ENCODE results near the gene CCR7. TPM values are rescaled to one million over a fixed set of nuclear protein-coding genes. Genes with fewer than 3 reads are reported as not detected.

CCR7 gene
- total and polyA plus RNA-seq, 2 of the 4 experiments (the other 2 are of a cell fraction), result 0.14 to 0.36 TPM

DNA sequence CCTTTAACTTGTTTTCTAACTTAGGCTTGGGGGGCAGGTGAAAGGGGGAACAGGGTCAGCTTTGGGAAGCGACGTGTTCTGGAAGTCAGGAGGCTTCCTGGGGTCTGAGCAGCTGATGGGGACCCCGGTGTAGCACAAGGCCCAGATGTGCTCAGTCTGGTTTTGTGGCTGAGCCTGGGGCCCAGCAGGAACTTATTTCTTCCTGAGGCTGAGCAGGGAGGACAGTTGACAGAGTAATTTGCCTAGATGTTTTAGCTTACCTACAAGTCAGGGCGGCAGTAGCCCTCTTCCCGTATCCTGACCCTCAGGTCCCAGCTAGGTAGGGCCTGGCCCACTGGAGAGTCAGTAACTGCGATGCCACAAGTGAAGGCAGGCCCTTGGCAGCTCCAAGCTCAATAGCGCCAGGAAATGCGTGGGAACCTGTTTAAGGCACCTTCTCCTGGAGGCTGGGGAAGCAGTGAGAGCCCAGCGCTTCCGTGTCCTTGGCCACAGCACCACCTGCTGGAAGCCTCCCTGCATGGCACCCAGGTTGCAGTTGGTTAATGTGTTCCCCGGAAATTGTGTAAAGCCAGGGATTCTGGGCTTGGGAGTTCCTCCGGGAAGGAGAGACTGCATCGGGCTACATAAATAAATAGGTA is 5.2 kb downstream of the CCR7 start:
- Histone ChIP-seq H2BK120ac (ENCODE audit: low read depth, low read length) (peak overlapping the region; percentile 90), H3K4me2 (ENCODE audit: low read depth, low read length) (peak overlapping the region; percentile 12; the same call in 1 of the 2 replicates), H4K20me1 (ENCODE audit: insufficient read depth, low read length) (no peaks in the 10 kb centered on the region), H3K9me1 (ENCODE audit: insufficient read depth, low read length) (no peaks in the 10 kb centered on the region), H2AK5ac (ENCODE audit: low read depth, low read length) (peak overlapping the region; percentile 94), H3K9ac (ENCODE audit: low read depth, low read length) (peak overlapping the region; percentile 51), H3K79me1 (ENCODE audit: low read depth in 1 of 2, low read length in 2 of 2) (no peaks in the 10 kb centered on the region; a peak in 1 of 4 replicates), H3K27ac (ENCODE audit: insufficient read depth, low read length) (peak overlapping the region; percentile 69), H3K56ac (ENCODE audit: extremely low read depth, insufficient read depth, low read length) (no peak overlapping the region), H2BK20ac (ENCODE audit: low read depth, low read length) (peak overlapping the region; percentile 91), H3K4me3 (ENCODE audit: insufficient read depth, low read depth, low read length) (no peak overlapping the region), H3K23ac (ENCODE audit: low read depth, low read length) (peak overlapping the region; percentile 13; the same call in 1 of the 2 replicates), H3K9me3 (ENCODE audit: control insufficient read depth, insufficient read depth, low read length) (no peaks in the 10 kb centered on the region), H2BK5ac (ENCODE audit: low read depth, low read length, poor library complexity, severe bottlenecking) (peak overlapping the region; percentile 83), H3K18ac (ENCODE audit: low read depth, low read length) (peak overlapping the region; percentile 55), H2AFZ (replicated peaks; ENCODE audit: low read length, poor library complexity) (peak overlapping the region; percentile 74), H3K27me3 (ENCODE audit: control insufficient read depth, insufficient read depth, low read length) (peaks cover 25% of the 10 kb centered on the region), H4K5ac (ENCODE audit: low read depth, low read length) (peak overlapping the region; percentile 66), H3K36me3 (ENCODE audit: control insufficient read depth, insufficient read depth, low read length) (no peaks in the 10 kb centered on the region), H2BK15ac (ENCODE audit: low read depth, low read length) (peak overlapping the region; percentile 85; the same call in 2 of the 3 replicates), H3K4me1 (ENCODE audit: control insufficient read depth, insufficient read depth, low read length) (peaks cover 28% of the 10 kb centered on the region), H4K91ac (ENCODE audit: insufficient read depth, low read depth, low read length) (peak overlapping the region; percentile 93), H3K4ac (ENCODE audit: low read depth, low read length) (peak overlapping the region; percentile 84), H2AK9ac (replicated peaks; ENCODE audit: low read depth, low read length, poor library complexity) (peak overlapping the region; percentile 91), H3K14ac (replicated peaks; ENCODE audit: low read depth, low read length) (peak overlapping the region; percentile 23), H4K8ac (ENCODE audit: low read depth in 2 of 2, low read length in 2 of 2) (peak overlapping the region; percentile 82 to 91)
- POLR2A ChIA-PET (ENCODE audit: unreplicated experiment), result interaction anchor here (0.6 to 1.1 kb wide), 2 partner anchors 8 to 116 kb away, joined by 3 to 4 read pairs; no protein-coding TSS in a partner anchor
- in situ Hi-C loops (cut with MboI; ENCODE audit: low sequenced_read_pairs), result no loop called here
- BruUV-seq (replicated peaks), result no TSS peak
- DNase-seq (peak; percentile 94), ATAC-seq (ENCODE audit: low read depth) (peak; percentile 97)
- TF ChIP-seq POLR2A (IDR thresholded peaks at IDR 0.05; ENCODE audit: low read depth, low read length) (peak; percentile 62), RAD21 (IDR thresholded peaks at IDR 0.05; ENCODE audit: low read length) (peak; percentile 100), CEBPB (IDR thresholded peaks at IDR 0.05; ENCODE audit: low read depth, low read length) (peak; percentile 62; the same call in 1 of the 2 replicates), NFE2L2 (IDR thresholded peaks at IDR 0.05; ENCODE audit: low read depth, low read length) (no peak), RCOR1 (IDR thresholded peaks at IDR 0.05; ENCODE audit: insufficient replicate concordance, low read length) (peak; percentile 72), MXI1 (IDR thresholded peaks at IDR 0.05; ENCODE audit: borderline replicate concordance, low read depth, low read length) (no peak), MAZ (IDR thresholded peaks at IDR 0.05; ENCODE audit: borderline replicate concordance, low read depth, low read length) (peak; percentile 77; the same call in 1 of the 2 replicates), RFX5 (IDR thresholded peaks at IDR 0.05; ENCODE audit: low read depth, low read length) (0 out of 2 replicates have a peak, but pooled peaks have one; percentile 7), CHD1 (IDR thresholded peaks at IDR 0.05; ENCODE audit: low read depth, low read length) (0 out of 2 replicates have a peak, but pooled peaks have one; percentile 29), MAFK (IDR thresholded peaks at IDR 0.05; ENCODE audit: low read depth, low read length) (no peak), FOS (IDR thresholded peaks at IDR 0.05; ENCODE audit: low read depth, low read length) (no peak), SMC3 (IDR thresholded peaks at IDR 0.05; ENCODE audit: low read depth, low read length) (peak; percentile 98)
- TF ChIP-seq, protein P1, sequence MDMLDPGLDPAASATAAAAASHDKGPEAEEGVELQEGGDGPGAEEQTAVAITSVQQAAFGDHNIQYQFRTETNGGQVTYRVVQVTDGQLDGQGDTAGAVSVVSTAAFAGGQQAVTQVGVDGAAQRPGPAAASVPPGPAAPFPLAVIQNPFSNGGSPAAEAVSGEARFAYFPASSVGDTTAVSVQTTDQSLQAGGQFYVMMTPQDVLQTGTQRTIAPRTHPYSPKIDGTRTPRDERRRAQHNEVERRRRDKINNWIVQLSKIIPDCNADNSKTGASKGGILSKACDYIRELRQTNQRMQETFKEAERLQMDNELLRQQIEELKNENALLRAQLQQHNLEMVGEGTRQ (IDR thresholded peaks at IDR 0.05; ENCODE audit: low read depth, low read length), result no peak
- TF ChIP-seq, protein P2, sequence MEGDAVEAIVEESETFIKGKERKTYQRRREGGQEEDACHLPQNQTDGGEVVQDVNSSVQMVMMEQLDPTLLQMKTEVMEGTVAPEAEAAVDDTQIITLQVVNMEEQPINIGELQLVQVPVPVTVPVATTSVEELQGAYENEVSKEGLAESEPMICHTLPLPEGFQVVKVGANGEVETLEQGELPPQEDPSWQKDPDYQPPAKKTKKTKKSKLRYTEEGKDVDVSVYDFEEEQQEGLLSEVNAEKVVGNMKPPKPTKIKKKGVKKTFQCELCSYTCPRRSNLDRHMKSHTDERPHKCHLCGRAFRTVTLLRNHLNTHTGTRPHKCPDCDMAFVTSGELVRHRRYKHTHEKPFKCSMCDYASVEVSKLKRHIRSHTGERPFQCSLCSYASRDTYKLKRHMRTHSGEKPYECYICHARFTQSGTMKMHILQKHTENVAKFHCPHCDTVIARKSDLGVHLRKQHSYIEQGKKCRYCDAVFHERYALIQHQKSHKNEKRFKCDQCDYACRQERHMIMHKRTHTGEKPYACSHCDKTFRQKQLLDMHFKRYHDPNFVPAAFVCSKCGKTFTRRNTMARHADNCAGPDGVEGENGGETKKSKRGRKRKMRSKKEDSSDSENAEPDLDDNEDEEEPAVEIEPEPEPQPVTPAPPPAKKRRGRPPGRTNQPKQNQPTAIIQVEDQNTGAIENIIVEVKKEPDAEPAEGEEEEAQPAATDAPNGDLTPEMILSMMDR (conservative IDR thresholded peaks at IDR 0.05; ENCODE audit: low read depth, low read length), result peak; percentile 99
- dilution Hi-C loops (cut with HindIII; ENCODE audit: low sequenced_read_pairs, unreplicated experiment), result no loop called here
- 86% methylated on average over 4 of the region's 13 CpGs; no CpG with 5 or more reads in 1 of the 2 experiments for WGBS, 2 experiments (ENCODE audit: extremely low coverage in 2 of 2, insufficient read length in 1 of 2)
- intact Hi-C loops (cut with micrococcal nuclease), result loop anchor here (1.0 kb wide), 5 partner anchors 27 to 202 kb away; no protein-coding TSS in a partner anchor
- CTCF ChIA-PET, result interaction anchor here (0.6 to 3.2 kb wide), 18 partner anchors 11 to 198 kb away, joined by 3 to 43 read pairs (median 3); partner anchors contain the start of genes IGFBP4 and TOP2A

Measured in IMR-90 (cell line).